ENCODE measurements around the gene FSHR. TPM values are rescaled to one million over a fixed set of nuclear protein-coding genes. Genes with fewer than 3 reads are reported as not detected.

FSHR gene
- polyA plus RNA-seq (2011; rRNA removed) (not detected in 2 replicates), polyA minus RNA-seq (2011; rRNA and poly(A)+ RNA removed) (not detected in 2 replicates)

DNA sequence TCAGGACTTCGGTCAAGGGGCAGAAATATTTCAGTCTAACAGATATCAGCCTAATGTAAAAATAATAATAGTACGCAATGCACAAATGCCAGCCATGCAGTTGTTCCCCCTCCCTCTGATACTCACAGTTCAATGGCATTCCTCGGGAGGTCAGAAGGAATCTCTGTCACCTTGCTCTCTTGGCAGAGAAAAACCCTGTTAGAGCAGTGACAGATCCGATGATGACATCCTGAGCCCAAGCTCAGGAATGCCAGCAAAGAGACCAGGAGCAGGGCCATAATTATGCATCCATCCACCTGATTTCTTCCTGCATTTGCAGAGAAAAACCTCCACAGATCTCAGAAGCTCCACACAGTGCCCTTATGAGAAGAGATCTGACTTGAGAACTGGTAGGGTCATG, at the start of gene FSHR:
FSHR (minus strand) TSS at position 376 of the 400 bp plus-strand sequence; CDS start at position 278, 98 bp downstream.
- CTCF ChIA-PET, result interaction anchor here (0.6 kb wide), 1 partner anchor 483 kb away, joined by 3 read pairs; no protein-coding TSS in a partner anchor
- H3K27me3 ChIP-seq (ENCODE audit: control insufficient read depth, insufficient read depth, low read length), result no peaks in the 10 kb centered on the region
- DNase-seq (ENCODE audit: low read depth), result no peak
- no peak within 1 kb of the TSS for H3K4me3 ChIP-seq (ENCODE audit: low read depth, low read length)
- H3K36me3 ChIP-seq (ENCODE audit: control insufficient read depth, insufficient read depth, low read length), result no peaks in the 10 kb centered on the region
- POLR2A ChIA-PET, result no interaction called here
- no peak for TF ChIP-seq CTCF (IDR thresholded peaks at IDR 0.05; ENCODE audit: insufficient read depth, low read depth, low read length)

- no peak for DNase-seq (ENCODE audit: low read depth)
- no peaks in the 10 kb centered on the region for H3K27me3 ChIP-seq (ENCODE audit: control insufficient read depth, insufficient read depth, low read length)
- H3K36me3 ChIP-seq (ENCODE audit: control insufficient read depth, insufficient read depth, low read length), result no peaks in the 10 kb centered on the region
- POLR2A ChIA-PET, result no interaction called here
- CTCF ChIA-PET, result no interaction called here
- no peak overlapping the region for H3K4me3 ChIP-seq (ENCODE audit: low read depth, low read length)
- TF ChIP-seq CTCF (IDR thresholded peaks at IDR 0.05; ENCODE audit: insufficient read depth, low read depth, low read length), result no peak
Measured at GRCh38 chr2:49199266-49199665, 45.0 kb upstream of the FSHR start.

DNA sequence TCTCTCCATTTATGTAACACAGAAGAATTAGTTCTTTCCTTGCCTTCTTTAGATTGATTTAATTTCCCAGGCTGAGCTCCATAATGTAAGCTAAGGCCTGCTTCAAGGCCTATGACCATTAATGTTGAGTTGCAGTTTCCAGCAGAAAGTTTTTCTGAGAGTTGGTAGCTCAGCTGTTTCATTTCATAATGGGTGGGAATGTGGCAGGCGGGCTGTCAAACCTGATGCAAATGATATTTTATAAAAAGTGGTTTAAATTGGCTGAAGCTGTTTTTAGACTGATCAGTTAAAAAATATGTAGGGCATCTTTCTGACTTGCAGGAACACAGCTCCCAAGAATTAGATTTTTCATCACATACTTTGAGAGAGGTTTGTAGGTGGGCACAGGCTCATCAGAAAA, 40.4 kb upstream of the FSHR start:
- DNase-seq (ENCODE audit: low read depth), result no peak
- Histone ChIP-seq H3K4me3 (ENCODE audit: low read depth, low read length) (no peak overlapping the region), H3K27me3 (ENCODE audit: control insufficient read depth, insufficient read depth, low read length) (no peaks in the 10 kb centered on the region), H3K36me3 (ENCODE audit: control insufficient read depth, insufficient read depth, low read length) (no peaks in the 10 kb centered on the region)
- ChIA-PET CTCF (no interaction called here), POLR2A (no interaction called here)
- no peak for TF ChIP-seq CTCF (IDR thresholded peaks at IDR 0.05; ENCODE audit: insufficient read depth, low read depth, low read length)

GRCh38 chr2:49192036-49192435, 37.7 kb upstream of the FSHR start:
- ChIA-PET POLR2A (no interaction called here), CTCF (no interaction called here)
- Histone ChIP-seq H3K4me3 (ENCODE audit: low read depth, low read length) (no peak overlapping the region), H3K27me3 (ENCODE audit: control insufficient read depth, insufficient read depth, low read length) (no peaks in the 10 kb centered on the region), H3K36me3 (ENCODE audit: control insufficient read depth, insufficient read depth, low read length) (no peaks in the 10 kb centered on the region)
- DNase-seq (ENCODE audit: low read depth), result no peak
- TF ChIP-seq CTCF (IDR thresholded peaks at IDR 0.05; ENCODE audit: insufficient read depth, low read depth, low read length), result no peak

GRCh38 chr2:49189512-49190225, 35.4 kb upstream of the FSHR start:
- H3K36me3 ChIP-seq (ENCODE audit: control insufficient read depth, insufficient read depth, low read length), result no peaks in the 10 kb centered on the region
- no peak for TF ChIP-seq CTCF (IDR thresholded peaks at IDR 0.05; ENCODE audit: insufficient read depth, low read depth, low read length)
- POLR2A ChIA-PET, result no interaction called here
- CTCF ChIA-PET, result no interaction called here
- DNase-seq (ENCODE audit: low read depth), result no peak
- H3K4me3 ChIP-seq (ENCODE audit: low read depth, low read length), result no peak overlapping the region
- H3K27me3 ChIP-seq (ENCODE audit: control insufficient read depth, insufficient read depth, low read length), result no peaks in the 10 kb centered on the region

Data from BJ (cell line).